Measurements from ENCODE around the gene SCUBE1. TPM values are rescaled to one million over a fixed set of nuclear protein-coding genes. Genes with fewer than 3 reads are reported as not detected.

The SCUBE1 gene
- total and polyA plus RNA-seq, 2 donors: 0.30 to 0.52 TPM

- Histone ChIP-seq H3K9me3 (ENCODE audit: control insufficient read depth in 2 of 2, insufficient read depth in 1 of 2, low read length in 1 of 2) (no peaks in the 10 kb centered on the region), H3K4me1 (ENCODE audit: control insufficient read depth in 2 of 2, insufficient read depth in 2 of 2, low read length in 2 of 2) (peaks cover 0 to 2% of the 10 kb centered on the region in 2 donors), H3K4me3 (ENCODE audit: low read length in 2 of 2) (no peak overlapping the region), H3K36me3 (ENCODE audit: control insufficient read depth in 2 of 2, insufficient read depth in 2 of 2, low read length in 1 of 2) (no peaks in the 10 kb centered on the region), H3K27ac (ENCODE audit: low read depth in 1 of 2, low read length in 1 of 2) (no peak overlapping the region), H3K27me3 (ENCODE audit: control insufficient read depth in 2 of 2, insufficient read depth in 1 of 2, low read length in 1 of 2) (no peaks in the 10 kb centered on the region)
- DNase-seq (ENCODE audit: low read depth in 6 of 9, low spot score in 9 of 9): no peak
- 93% methylated on average over 17 of the region's 17 CpGs for WGBS
Measured at GRCh38 chr22:43326331-43327156, 16.6 kb downstream of the SCUBE1 start.

DNA sequence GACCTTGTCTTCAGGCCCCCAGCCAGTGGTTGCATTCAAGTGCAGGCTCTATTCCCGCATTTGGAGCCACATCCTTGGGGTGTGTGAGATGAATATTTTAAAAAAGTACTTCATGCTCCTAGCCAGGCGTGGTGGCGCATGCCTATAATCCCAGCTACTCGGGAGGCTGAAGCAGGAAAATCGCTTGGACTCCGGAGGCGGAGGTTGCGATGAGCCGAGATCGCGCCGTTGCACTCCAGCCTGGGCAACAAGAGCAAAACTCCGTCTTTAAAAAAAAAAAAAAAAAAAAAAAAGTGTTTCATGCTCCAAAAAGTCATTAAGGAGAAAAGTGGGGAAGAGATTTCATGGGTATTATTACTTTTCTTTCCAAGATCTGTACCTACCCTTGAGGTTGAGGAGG lies 18.0 kb downstream of the SCUBE1 start:
- H3K4me3 ChIP-seq (ENCODE audit: low read length in 2 of 2): no peak overlapping the region
- H3K36me3 ChIP-seq (ENCODE audit: control insufficient read depth in 2 of 2, insufficient read depth in 2 of 2, low read length in 1 of 2): no peaks in the 10 kb centered on the region
- WGBS: 96% methylated on average over 13 of the region's 13 CpGs
- peaks cover 0 to 1% of the 10 kb centered on the region in 2 donors for H3K9me3 ChIP-seq (ENCODE audit: control insufficient read depth in 2 of 2, insufficient read depth in 1 of 2, low read length in 1 of 2)
- H3K27me3 ChIP-seq (ENCODE audit: control insufficient read depth in 2 of 2, insufficient read depth in 1 of 2, low read length in 1 of 2): peaks cover 0 to 2% of the 10 kb centered on the region in 2 donors
- DNase-seq (ENCODE audit: low read depth in 6 of 9, low spot score in 9 of 9): no peak
- H3K27ac ChIP-seq (ENCODE audit: low read depth in 1 of 2, low read length in 1 of 2): no peak overlapping the region
- H3K4me1 ChIP-seq (ENCODE audit: control insufficient read depth in 2 of 2, insufficient read depth in 2 of 2, low read length in 2 of 2): no peaks in the 10 kb centered on the region

GRCh38 chr22:43320943-43321900 lies 21.9 kb downstream of the SCUBE1 start:
- Histone ChIP-seq H3K27me3 (ENCODE audit: control insufficient read depth in 2 of 2, insufficient read depth in 1 of 2, low read length in 1 of 2) (peaks cover 0 to 2% of the 10 kb centered on the region in 2 donors), H3K36me3 (ENCODE audit: control insufficient read depth in 2 of 2, insufficient read depth in 2 of 2, low read length in 1 of 2) (no peaks in the 10 kb centered on the region), H3K4me1 (ENCODE audit: control insufficient read depth in 2 of 2, insufficient read depth in 2 of 2, low read length in 2 of 2) (no peaks in the 10 kb centered on the region), H3K9me3 (ENCODE audit: control insufficient read depth in 2 of 2, insufficient read depth in 1 of 2, low read length in 1 of 2) (peaks cover 0 to 1% of the 10 kb centered on the region in 2 donors), H3K4me3 (ENCODE audit: low read length in 2 of 2) (no peak overlapping the region), H3K27ac (ENCODE audit: low read depth in 1 of 2, low read length in 1 of 2) (no peak overlapping the region)
- no peak for DNase-seq (ENCODE audit: low read depth in 6 of 9, low spot score in 9 of 9)
- WGBS: 88% methylated on average over 21 of the region's 21 CpGs

- WGBS: 88% methylated on average over 10 of the region's 10 CpGs
- Histone ChIP-seq H3K4me3 (ENCODE audit: low read length in 2 of 2) (no peak overlapping the region), H3K9me3 (ENCODE audit: control insufficient read depth in 2 of 2, insufficient read depth in 1 of 2, low read length in 1 of 2) (peaks cover 0 to 1% of the 10 kb centered on the region in 2 donors), H3K4me1 (ENCODE audit: control insufficient read depth in 2 of 2, insufficient read depth in 2 of 2, low read length in 2 of 2) (no peaks in the 10 kb centered on the region), H3K27ac (ENCODE audit: low read depth in 1 of 2, low read length in 1 of 2) (no peak overlapping the region), H3K36me3 (ENCODE audit: control insufficient read depth in 2 of 2, insufficient read depth in 2 of 2, low read length in 1 of 2) (no peaks in the 10 kb centered on the region), H3K27me3 (ENCODE audit: control insufficient read depth in 2 of 2, insufficient read depth in 1 of 2, low read length in 1 of 2) (peaks cover 0 to 2% of the 10 kb centered on the region in 2 donors)
- no peak for DNase-seq (ENCODE audit: low read depth in 6 of 9, low spot score in 9 of 9)
Measured at GRCh38 chr22:43319661-43320486, 23.3 kb downstream of the SCUBE1 start.

- Histone ChIP-seq H3K27ac (ENCODE audit: low read depth in 1 of 2, low read length in 1 of 2) (no peak overlapping the region), H3K4me1 (ENCODE audit: control insufficient read depth in 2 of 2, insufficient read depth in 2 of 2, low read length in 2 of 2) (no peaks in the 10 kb centered on the region), H3K4me3 (ENCODE audit: low read length in 2 of 2) (no peak overlapping the region), H3K9me3 (ENCODE audit: control insufficient read depth in 2 of 2, insufficient read depth in 1 of 2, low read length in 1 of 2) (peaks cover 0 to 1% of the 10 kb centered on the region in 2 donors), H3K27me3 (ENCODE audit: control insufficient read depth in 2 of 2, insufficient read depth in 1 of 2, low read length in 1 of 2) (peaks cover 0 to 2% of the 10 kb centered on the region in 2 donors), H3K36me3 (ENCODE audit: control insufficient read depth in 2 of 2, insufficient read depth in 2 of 2, low read length in 1 of 2) (no peaks in the 10 kb centered on the region)
- no peak for DNase-seq (ENCODE audit: low read depth in 6 of 9, low spot score in 9 of 9)
- 98% methylated on average over 9 of the region's 9 CpGs for WGBS
Measured at GRCh38 chr22:43317239-43317638, 25.9 kb downstream of the SCUBE1 start.

GRCh38 chr22:43315687-43316217 lies 27.4 kb downstream of the SCUBE1 start:
- Histone ChIP-seq H3K4me1 (ENCODE audit: control insufficient read depth in 2 of 2, insufficient read depth in 2 of 2, low read length in 2 of 2) (no peaks in the 10 kb centered on the region), H3K4me3 (ENCODE audit: low read length in 2 of 2) (no peak overlapping the region), H3K36me3 (ENCODE audit: control insufficient read depth in 2 of 2, insufficient read depth in 2 of 2, low read length in 1 of 2) (no peaks in the 10 kb centered on the region), H3K27ac (ENCODE audit: low read depth in 1 of 2, low read length in 1 of 2) (no peak overlapping the region), H3K27me3 (ENCODE audit: control insufficient read depth in 2 of 2, insufficient read depth in 1 of 2, low read length in 1 of 2) (no peaks in the 10 kb centered on the region), H3K9me3 (ENCODE audit: control insufficient read depth in 2 of 2, insufficient read depth in 1 of 2, low read length in 1 of 2) (peaks cover 0 to under 1% of the 10 kb centered on the region in 2 donors)
- DNase-seq (ENCODE audit: low read depth in 6 of 9, low spot score in 9 of 9): no peak
- 90% methylated on average over 9 of the region's 9 CpGs for WGBS

- no peaks in the 10 kb centered on the region for H3K4me1 ChIP-seq (ENCODE audit: control insufficient read depth in 2 of 2, insufficient read depth in 2 of 2, low read length in 2 of 2)
- no peaks in the 10 kb centered on the region for H3K9me3 ChIP-seq (ENCODE audit: control insufficient read depth in 2 of 2, insufficient read depth in 1 of 2, low read length in 1 of 2)
- no peaks in the 10 kb centered on the region for H3K27me3 ChIP-seq (ENCODE audit: control insufficient read depth in 2 of 2, insufficient read depth in 1 of 2, low read length in 1 of 2)
- H3K36me3 ChIP-seq (ENCODE audit: control insufficient read depth in 2 of 2, insufficient read depth in 2 of 2, low read length in 1 of 2): no peaks in the 10 kb centered on the region
- H3K27ac ChIP-seq (ENCODE audit: low read depth in 1 of 2, low read length in 1 of 2): no peak overlapping the region
- 93% methylated on average over 5 of the region's 5 CpGs for WGBS
- H3K4me3 ChIP-seq (ENCODE audit: low read length in 2 of 2): no peak overlapping the region
- DNase-seq (ENCODE audit: low read depth in 6 of 9, low spot score in 9 of 9): no peak
Measured at GRCh38 chr22:43314611-43315010, 28.6 kb downstream of the SCUBE1 start.

GRCh38 chr22:43313890-43314474 lies 29.2 kb downstream of the SCUBE1 start:
- H3K27me3 ChIP-seq (ENCODE audit: control insufficient read depth in 2 of 2, insufficient read depth in 1 of 2, low read length in 1 of 2): no peaks in the 10 kb centered on the region
- H3K4me3 ChIP-seq (ENCODE audit: low read length in 2 of 2): no peak overlapping the region
- WGBS: 98% methylated on average over 7 of the region's 7 CpGs
- no peaks in the 10 kb centered on the region for H3K36me3 ChIP-seq (ENCODE audit: control insufficient read depth in 2 of 2, insufficient read depth in 2 of 2, low read length in 1 of 2)
- H3K9me3 ChIP-seq (ENCODE audit: control insufficient read depth in 2 of 2, insufficient read depth in 1 of 2, low read length in 1 of 2): no peaks in the 10 kb centered on the region
- no peaks in the 10 kb centered on the region for H3K4me1 ChIP-seq (ENCODE audit: control insufficient read depth in 2 of 2, insufficient read depth in 2 of 2, low read length in 2 of 2)
- DNase-seq (ENCODE audit: low read depth in 6 of 9, low spot score in 9 of 9): no peak
- H3K27ac ChIP-seq (ENCODE audit: low read depth in 1 of 2, low read length in 1 of 2): no peak overlapping the region

Measured in thymus (tissue), 11 donors.